ENCODE data around the gene AJAP1. TPM values are rescaled to one million over a fixed set of nuclear protein-coding genes. Genes with fewer than 3 reads are reported as not detected.
A peak's percentile ranks its signal among the peaks of the same experiment; 100 is the strongest.

Gene AJAP1
- total RNA-seq, 8 experiments from 2014 or later: 0.10 to 5.4 (median 2.8) TPM; not detected in 1

- in situ Hi-C loops (cut with MboI; ENCODE audit: low pct_unique_long_range_greater_than_20kb in 2 of 9, low sequenced_read_pairs in 9 of 9, unreplicated experiment in 9 of 9): no loop called here
- no peak overlapping the region for H3K27ac ChIP-seq
- H3K4me1 ChIP-seq (replicated peaks in 1 of 2): peaks cover 5 to 29% of the 10 kb centered on the region in 2 donors
- H3K4me3 ChIP-seq: no peak overlapping the region
- WGBS, 10 experiments: 49 to 94% (median 79%) methylated on average over 2 to 10 of the region's 12 CpGs; no CpG with 5 or more reads in 4 of the 10 experiments
- no peak for ATAC-seq (replicated peaks in 6 of 8)
These were observed 69.6 kb downstream of the AJAP1 start for GRCh38 chr1:4724001-4724400.

- Histone ChIP-seq H3K4me1 (replicated peaks in 1 of 2) (peaks cover 10 to 37% of the 10 kb centered on the region in 2 donors), H3K27ac (no peak overlapping the region), H3K4me3 (no peak overlapping the region)
- in situ Hi-C loops (cut with MboI; ENCODE audit: low pct_unique_long_range_greater_than_20kb in 2 of 9, low sequenced_read_pairs in 9 of 9, unreplicated experiment in 9 of 9): no loop called here
- WGBS, 10 experiments: 14 to 67% (median 50%) methylated on average over 1 to 6 of the region's 8 CpGs; no CpG with 5 or more reads in 4 of the 10 experiments
- no peak for ATAC-seq (replicated peaks in 6 of 8)
These were observed 70.4 kb downstream of the AJAP1 start for GRCh38 chr1:4724695-4725250.

- ATAC-seq (replicated peaks in 6 of 8): no peak
- in situ Hi-C loops (cut with MboI; ENCODE audit: low pct_unique_long_range_greater_than_20kb in 2 of 9, low sequenced_read_pairs in 9 of 9, unreplicated experiment in 9 of 9): no loop called here
- H3K4me1 ChIP-seq (replicated peaks in 1 of 2): peaks cover 12 to 38% of the 10 kb centered on the region in 2 donors
- H3K4me3 ChIP-seq: no peak overlapping the region
- 20 to 100% (median 69%) methylated on average over 1 to 11 of the region's 12 CpGs; no CpG with 5 or more reads in 1 of the 10 experiments for WGBS, 10 experiments
- no peak overlapping the region for H3K27ac ChIP-seq
These were observed 71.0 kb downstream of the AJAP1 start for GRCh38 chr1:4725416-4725815.

GRCh38 chr1:4726620-4727341 lies 72.4 kb downstream of the AJAP1 start:
- WGBS, 10 experiments: 44 to 93% (median 65%) methylated on average over 2 to 10 of the region's 26 CpGs; no CpG with 5 or more reads in 5 of the 10 experiments

GRCh38 chr1:4728319-4729089 lies 74.1 kb downstream of the AJAP1 start:
- WGBS, 10 experiments: 0 to 79% (median 64%) methylated on average over 2 to 15 of the region's 19 CpGs; no CpG with 5 or more reads in 4 of the 10 experiments
- Histone ChIP-seq H3K4me3 (no peak overlapping the region), H3K4me1 (replicated peaks in 1 of 2) (peaks cover 12 to 41% of the 10 kb centered on the region in 2 donors), H3K27ac (peak overlapping the region in 1 of 2 donors; percentile 31)
- in situ Hi-C loops (cut with MboI; ENCODE audit: low pct_unique_long_range_greater_than_20kb in 2 of 9, low sequenced_read_pairs in 9 of 9, unreplicated experiment in 9 of 9): no loop called here
- ATAC-seq (replicated peaks in 6 of 8): no peak

More at GRCh38 chr1:4726620-4727341, 72.4 kb downstream of the AJAP1 start:
- Histone ChIP-seq H3K27ac (peak overlapping the region in 1 of 2 donors; percentile 60), H3K4me3 (no peak overlapping the region), H3K4me1 (replicated peaks in 1 of 2) (peaks cover 12 to 38% of the 10 kb centered on the region in 2 donors)
- ATAC-seq (replicated peaks in 6 of 8): peak in 4 of 8 experiments; percentile 63 to 86 (median 76)
- in situ Hi-C loops (cut with MboI; ENCODE audit: low pct_unique_long_range_greater_than_20kb in 2 of 9, low sequenced_read_pairs in 9 of 9, unreplicated experiment in 9 of 9): no loop called here

- peaks cover 12 to 46% of the 10 kb centered on the region in 2 donors for H3K4me1 ChIP-seq (replicated peaks in 1 of 2)
- in situ Hi-C loops (cut with MboI; ENCODE audit: low pct_unique_long_range_greater_than_20kb in 2 of 9, low sequenced_read_pairs in 9 of 9, unreplicated experiment in 9 of 9): no loop called here
- H3K4me3 ChIP-seq: no peak overlapping the region
- WGBS, 10 experiments: 0 to 74% (median 59%) methylated on average over 1 to 11 of the region's 12 CpGs; no CpG with 5 or more reads in 5 of the 10 experiments
- no peak overlapping the region for H3K27ac ChIP-seq
- ATAC-seq (replicated peaks in 6 of 8): peak in 4 of 8 experiments; percentile 37 to 51 (median 46)
These were observed 74.7 kb downstream of the AJAP1 start for GRCh38 chr1:4729090-4729471.

- no peak for ATAC-seq (replicated peaks in 6 of 8)
- H3K4me1 ChIP-seq (replicated peaks in 1 of 2): peaks cover 12 to 44% of the 10 kb centered on the region in 2 donors
- in situ Hi-C loops (cut with MboI; ENCODE audit: low pct_unique_long_range_greater_than_20kb in 2 of 9, low sequenced_read_pairs in 9 of 9, unreplicated experiment in 9 of 9): no loop called here
- 0 to 100% (median 71%) methylated on average over 1 to 11 of the region's 12 CpGs; no CpG with 5 or more reads in 2 of the 10 experiments for WGBS, 10 experiments
- H3K4me3 ChIP-seq: no peak overlapping the region
- no peak overlapping the region for H3K27ac ChIP-seq
These were observed 75.7 kb downstream of the AJAP1 start for GRCh38 chr1:4730078-4730477.

- no peak overlapping the region for H3K4me3 ChIP-seq
- WGBS, 10 experiments: 46 to 91% (median 88%) methylated on average over 5 to 17 of the region's 27 CpGs; no CpG with 5 or more reads in 3 of the 10 experiments
- peak in 4 of 8 experiments; percentile 37 to 71 (median 64) for ATAC-seq (replicated peaks in 6 of 8)
- peaks cover 8 to 23% of the 10 kb centered on the region in 2 donors for H3K4me1 ChIP-seq (replicated peaks in 1 of 2)
- in situ Hi-C loops (cut with MboI; ENCODE audit: low pct_unique_long_range_greater_than_20kb in 2 of 9, low sequenced_read_pairs in 9 of 9, unreplicated experiment in 9 of 9): no loop called here
- peak overlapping the region in 1 of 2 donors; percentile 5 for H3K27ac ChIP-seq
These were observed 79.2 kb downstream of the AJAP1 start for GRCh38 chr1:4733446-4734177.

GRCh38 chr1:4734219-4734618 lies 79.8 kb downstream of the AJAP1 start:
- in situ Hi-C loops (cut with MboI; ENCODE audit: low pct_unique_long_range_greater_than_20kb in 2 of 9, low sequenced_read_pairs in 9 of 9, unreplicated experiment in 9 of 9): no loop called here
- peaks cover 5 to 17% of the 10 kb centered on the region in 2 donors for H3K4me1 ChIP-seq (replicated peaks in 1 of 2)
- H3K27ac ChIP-seq: peak overlapping the region in 1 of 2 donors; percentile 5
- no peak overlapping the region for H3K4me3 ChIP-seq
- peak in 1 of 8 experiments; percentile 28 for ATAC-seq (replicated peaks in 6 of 8)
- 13 to 75% (median 42%) methylated on average over 1 to 4 of the region's 6 CpGs; no CpG with 5 or more reads in 5 of the 10 experiments for WGBS, 10 experiments

- in situ Hi-C loops (cut with MboI; ENCODE audit: low pct_unique_long_range_greater_than_20kb in 2 of 9, low sequenced_read_pairs in 9 of 9, unreplicated experiment in 9 of 9): no loop called here
- ATAC-seq (replicated peaks in 6 of 8): no peak
- 50 to 95% (median 86%) methylated on average over 2 to 16 of the region's 22 CpGs; no CpG with 5 or more reads in 4 of the 10 experiments for WGBS, 10 experiments
- H3K4me1 ChIP-seq (replicated peaks in 1 of 2): peaks cover under 1 to 11% of the 10 kb centered on the region in 2 donors
- H3K4me3 ChIP-seq: no peak overlapping the region
- no peak overlapping the region for H3K27ac ChIP-seq
These were observed 80.4 kb downstream of the AJAP1 start for GRCh38 chr1:4734791-4735190.

- ATAC-seq (replicated peaks in 6 of 8): no peak
- H3K4me1 ChIP-seq (replicated peaks in 1 of 2): peaks cover 0 to 10% of the 10 kb centered on the region in 2 donors
- H3K27ac ChIP-seq: no peak overlapping the region
- H3K4me3 ChIP-seq: no peak overlapping the region
- in situ Hi-C loops (cut with MboI; ENCODE audit: low pct_unique_long_range_greater_than_20kb in 2 of 9, low sequenced_read_pairs in 9 of 9, unreplicated experiment in 9 of 9): no loop called here
- 0 to 88% (median 43%) methylated on average over 2 to 5 of the region's 7 CpGs; no CpG with 5 or more reads in 3 of the 10 experiments for WGBS, 10 experiments
These were observed 81.8 kb downstream of the AJAP1 start for GRCh38 chr1:4736254-4736653.

- WGBS, 10 experiments: 19 to 78% (median 56%) methylated on average over 2 to 8 of the region's 8 CpGs
- H3K27ac ChIP-seq: no peak overlapping the region
- H3K4me1 ChIP-seq (replicated peaks in 1 of 2): peaks cover 0 to 45% of the 10 kb centered on the region in 2 donors
- ATAC-seq (replicated peaks in 6 of 8): peak in 1 of 8 experiments; percentile 44
- in situ Hi-C loops (cut with MboI; ENCODE audit: low pct_unique_long_range_greater_than_20kb in 2 of 9, low sequenced_read_pairs in 9 of 9, unreplicated experiment in 9 of 9): no loop called here
- no peak overlapping the region for H3K4me3 ChIP-seq
These were observed 87.5 kb downstream of the AJAP1 start for GRCh38 chr1:4741876-4742423.
